ES-I3 (cell line): ENCODE measurements around the gene USP17L5.
A peak's percentile ranks its signal among the peaks of the same experiment; 100 is the strongest.
"Not testable (repeated sequence)": the region's sequence is repeated elsewhere in the genome, so short reads cannot be mapped to it uniquely, and the experiment has no call there.

ENCODE experiments used
- H3K36me3 ChIP-seq: 2 replicates; pipeline ENCODE4 v1.6.1; 2013; ENCODE audit warnings: mild to moderate bottlenecking, low read length, control low read depth, moderate library complexity; ENCODE audit not compliant: insufficient read depth
- H3K4me1 ChIP-seq: 2 replicates; pipeline ENCODE4 v1.6.1; 2013; ENCODE audit warnings: mild to moderate bottlenecking, control low read depth, low read length; ENCODE audit not compliant: insufficient read depth
- H3K9ac ChIP-seq: 2 replicates; pipeline ENCODE4 v1.6.1; 2013; ENCODE audit warnings: low read depth, mild to moderate bottlenecking, low read length, moderate library complexity
- H3K9me3 ChIP-seq: 2 replicates; pipeline ENCODE4 v1.6.1; 2013; ENCODE audit warnings: mild to moderate bottlenecking, low read length, moderate library complexity; ENCODE audit not compliant: control insufficient read depth, insufficient read depth

Gene USP17L5, protein sequence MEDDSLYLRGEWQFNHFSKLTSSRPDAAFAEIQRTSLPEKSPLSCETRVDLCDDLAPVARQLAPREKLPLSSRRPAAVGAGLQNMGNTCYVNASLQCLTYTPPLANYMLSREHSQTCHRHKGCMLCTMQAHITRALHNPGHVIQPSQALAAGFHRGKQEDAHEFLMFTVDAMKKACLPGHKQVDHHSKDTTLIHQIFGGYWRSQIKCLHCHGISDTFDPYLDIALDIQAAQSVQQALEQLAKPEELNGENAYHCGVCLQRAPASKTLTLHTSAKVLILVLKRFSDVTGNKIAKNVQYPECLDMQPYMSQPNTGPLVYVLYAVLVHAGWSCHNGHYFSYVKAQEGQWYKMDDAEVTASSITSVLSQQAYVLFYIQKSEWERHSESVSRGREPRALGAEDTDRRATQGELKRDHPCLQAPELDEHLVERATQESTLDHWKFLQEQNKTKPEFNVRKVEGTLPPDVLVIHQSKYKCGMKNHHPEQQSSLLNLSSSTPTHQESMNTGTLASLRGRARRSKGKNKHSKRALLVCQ

DNA sequence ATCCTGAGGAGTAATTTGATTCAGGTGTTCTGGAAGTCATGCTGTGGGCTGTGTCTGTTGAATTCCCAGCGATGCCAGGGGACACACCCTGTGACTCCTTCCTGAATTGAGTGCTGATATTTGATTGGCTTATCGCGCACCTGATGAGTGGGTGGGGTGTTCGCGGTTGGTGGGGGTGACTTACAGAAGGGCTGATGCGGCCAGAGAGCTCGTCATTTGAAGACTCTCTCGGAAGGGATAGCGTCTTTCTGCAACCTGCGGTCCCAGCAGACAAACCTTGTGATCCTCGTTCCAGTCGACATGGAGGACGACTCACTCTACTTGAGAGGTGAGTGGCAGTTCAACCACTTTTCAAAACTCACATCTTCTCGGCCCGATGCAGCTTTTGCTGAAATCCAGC is at the start of gene USP17L5:
USP17L5 (plus strand) TSS at position 301 of the 400 bp plus-strand sequence; CDS start at position 301, 0 bp downstream.
- not testable (repeated sequence) for H3K36me3 ChIP-seq

DNA sequence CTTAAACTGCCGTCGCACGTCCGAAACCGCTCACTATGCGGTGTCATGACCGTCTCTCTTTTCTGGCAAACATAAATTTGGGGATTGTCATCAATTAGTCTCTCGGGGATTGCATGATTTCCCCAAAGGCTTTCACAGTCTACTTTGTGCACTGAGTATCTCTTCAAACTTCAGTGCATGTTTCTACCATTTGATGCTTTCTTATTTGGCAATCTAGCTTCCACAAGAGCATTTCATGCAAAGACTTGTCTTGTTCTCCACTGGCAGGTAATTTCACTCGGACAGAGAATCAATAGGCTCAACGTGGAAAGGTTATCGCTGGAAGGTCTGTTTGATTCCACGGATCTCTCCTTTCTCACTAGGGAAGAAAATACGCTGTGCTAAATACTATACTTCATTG is 15.0 kb upstream of the USP17L5 start:
- not testable (repeated sequence) for H3K9me3 ChIP-seq, H3K36me3 ChIP-seq, H3K4me1 ChIP-seq, H3K9ac ChIP-seq

More for the DNA sequence above, at the start of gene USP17L5:
- H3K9me3 ChIP-seq, H3K9ac ChIP-seq, H3K4me1 ChIP-seq: not testable (repeated sequence)

DNA sequence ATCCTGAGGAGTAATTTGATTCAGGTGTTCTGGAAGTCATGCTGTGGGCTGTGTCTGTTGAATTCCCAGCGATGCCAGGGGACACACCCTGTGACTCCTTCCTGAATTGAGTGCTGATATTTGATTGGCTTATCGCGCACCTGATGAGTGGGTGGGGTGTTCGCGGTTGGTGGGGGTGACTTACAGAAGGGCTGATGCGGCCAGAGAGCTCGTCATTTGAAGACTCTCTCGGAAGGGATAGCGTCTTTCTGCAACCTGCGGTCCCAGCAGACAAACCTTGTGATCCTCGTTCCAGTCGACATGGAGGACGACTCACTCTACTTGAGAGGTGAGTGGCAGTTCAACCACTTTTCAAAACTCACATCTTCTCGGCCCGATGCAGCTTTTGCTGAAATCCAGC is 14.3 kb upstream of the USP17L5 start, which contains the start of gene USP17L24:
USP17L24 (plus strand) TSS at position 301 of the 400 bp plus-strand sequence; CDS start at position 301, 0 bp downstream.
- H3K9me3 ChIP-seq, H3K9ac ChIP-seq, H3K4me1 ChIP-seq, H3K36me3 ChIP-seq: not testable (repeated sequence)

DNA sequence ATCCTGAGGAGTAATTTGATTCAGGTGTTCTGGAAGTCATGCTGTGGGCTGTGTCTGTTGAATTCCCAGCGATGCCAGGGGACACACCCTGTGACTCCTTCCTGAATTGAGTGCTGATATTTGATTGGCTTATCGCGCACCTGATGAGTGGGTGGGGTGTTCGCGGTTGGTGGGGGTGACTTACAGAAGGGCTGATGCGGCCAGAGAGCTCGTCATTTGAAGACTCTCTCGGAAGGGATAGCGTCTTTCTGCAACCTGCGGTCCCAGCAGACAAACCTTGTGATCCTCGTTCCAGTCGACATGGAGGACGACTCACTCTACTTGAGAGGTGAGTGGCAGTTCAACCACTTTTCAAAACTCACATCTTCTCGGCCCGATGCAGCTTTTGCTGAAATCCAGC is 9.6 kb upstream of the USP17L5 start, which contains the start of gene USP17L25:
USP17L25 (plus strand) TSS at position 301 of the 400 bp plus-strand sequence; CDS start at position 301, 0 bp downstream.
- H3K4me1 ChIP-seq, H3K9me3 ChIP-seq, H3K9ac ChIP-seq, H3K36me3 ChIP-seq: not testable (repeated sequence)

DNA sequence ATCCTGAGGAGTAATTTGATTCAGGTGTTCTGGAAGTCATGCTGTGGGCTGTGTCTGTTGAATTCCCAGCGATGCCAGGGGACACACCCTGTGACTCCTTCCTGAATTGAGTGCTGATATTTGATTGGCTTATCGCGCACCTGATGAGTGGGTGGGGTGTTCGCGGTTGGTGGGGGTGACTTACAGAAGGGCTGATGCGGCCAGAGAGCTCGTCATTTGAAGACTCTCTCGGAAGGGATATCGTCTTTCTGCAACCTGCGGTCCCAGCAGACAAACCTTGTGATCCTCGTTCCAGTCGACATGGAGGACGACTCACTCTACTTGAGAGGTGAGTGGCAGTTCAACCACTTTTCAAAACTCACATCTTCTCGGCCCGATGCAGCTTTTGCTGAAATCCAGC is 4.8 kb upstream of the USP17L5 start, which contains the start of gene USP17L26:
USP17L26 (plus strand) TSS at position 301 of the 400 bp plus-strand sequence; CDS start at position 301, 0 bp downstream.
- not testable (repeated sequence) for H3K9ac ChIP-seq, H3K4me1 ChIP-seq, H3K36me3 ChIP-seq, H3K9me3 ChIP-seq

DNA sequence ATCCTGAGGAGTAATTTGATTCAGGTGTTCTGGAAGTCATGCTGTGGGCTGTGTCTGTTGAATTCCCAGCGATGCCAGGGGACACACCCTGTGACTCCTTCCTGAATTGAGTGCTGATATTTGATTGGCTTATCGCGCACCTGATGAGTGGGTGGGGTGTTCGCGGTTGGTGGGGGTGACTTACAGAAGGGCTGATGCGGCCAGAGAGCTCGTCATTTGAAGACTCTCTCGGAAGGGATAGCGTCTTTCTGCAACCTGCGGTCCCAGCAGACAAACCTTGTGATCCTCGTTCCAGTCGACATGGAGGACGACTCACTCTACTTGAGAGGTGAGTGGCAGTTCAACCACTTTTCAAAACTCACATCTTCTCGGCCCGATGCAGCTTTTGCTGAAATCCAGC is 4.6 kb downstream of the USP17L5 start, which contains the start of gene USP17L27:
USP17L27 (plus strand) TSS at position 301 of the 400 bp plus-strand sequence; CDS start at position 301, 0 bp downstream.
- not testable (repeated sequence) for H3K4me1 ChIP-seq, H3K9me3 ChIP-seq, H3K9ac ChIP-seq, H3K36me3 ChIP-seq

DNA sequence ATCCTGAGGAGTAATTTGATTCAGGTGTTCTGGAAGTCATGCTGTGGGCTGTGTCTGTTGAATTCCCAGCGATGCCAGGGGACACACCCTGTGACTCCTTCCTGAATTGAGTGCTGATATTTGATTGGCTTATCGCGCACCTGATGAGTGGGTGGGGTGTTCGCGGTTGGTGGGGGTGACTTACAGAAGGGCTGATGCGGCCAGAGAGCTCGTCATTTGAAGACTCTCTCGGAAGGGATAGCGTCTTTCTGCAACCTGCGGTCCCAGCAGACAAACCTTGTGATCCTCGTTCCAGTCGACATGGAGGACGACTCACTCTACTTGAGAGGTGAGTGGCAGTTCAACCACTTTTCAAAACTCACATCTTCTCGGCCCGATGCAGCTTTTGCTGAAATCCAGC is 9.4 kb downstream of the USP17L5 start, which contains the start of gene USP17L28:
USP17L28 (plus strand) TSS at position 301 of the 400 bp plus-strand sequence; CDS start at position 301, 0 bp downstream.
- not testable (repeated sequence) for H3K4me1 ChIP-seq, H3K9me3 ChIP-seq, H3K36me3 ChIP-seq

DNA sequence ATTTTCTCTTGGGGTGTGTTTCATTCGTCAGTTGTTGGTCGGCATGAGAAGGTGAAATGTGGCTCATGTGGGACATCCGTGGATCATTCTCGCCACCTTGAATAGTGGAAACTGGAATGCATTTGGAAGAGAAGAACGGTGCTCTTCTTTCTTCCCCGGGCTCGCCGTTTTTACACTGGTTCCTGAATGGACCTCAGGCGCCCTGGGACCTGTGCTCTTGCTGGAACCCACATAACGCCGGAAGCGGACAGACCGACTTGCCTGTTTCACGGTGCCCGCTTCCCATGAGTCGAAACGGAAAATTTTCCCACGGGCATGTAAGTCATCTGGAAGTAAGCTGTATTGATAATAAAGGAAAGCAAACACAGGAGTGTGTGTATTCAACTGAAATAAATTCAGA is 11.7 kb downstream of the USP17L5 start:
- H3K36me3 ChIP-seq, H3K9me3 ChIP-seq, H3K9ac ChIP-seq, H3K4me1 ChIP-seq: not testable (repeated sequence)

More for the DNA sequence above, 9.4 kb downstream of the USP17L5 start, which contains the start of gene USP17L28:
- H3K9ac ChIP-seq, result not testable (repeated sequence)

DNA sequence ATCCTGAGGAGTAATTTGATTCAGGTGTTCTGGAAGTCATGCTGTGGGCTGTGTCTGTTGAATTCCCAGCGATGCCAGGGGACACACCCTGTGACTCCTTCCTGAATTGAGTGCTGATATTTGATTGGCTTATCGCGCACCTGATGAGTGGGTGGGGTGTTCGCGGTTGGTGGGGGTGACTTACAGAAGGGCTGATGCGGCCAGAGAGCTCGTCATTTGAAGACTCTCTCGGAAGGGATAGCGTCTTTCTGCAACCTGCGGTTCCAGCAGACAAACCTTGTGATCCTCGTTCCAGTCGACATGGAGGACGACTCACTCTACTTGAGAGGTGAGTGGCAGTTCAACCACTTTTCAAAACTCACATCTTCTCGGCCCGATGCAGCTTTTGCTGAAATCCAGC is 14.1 kb downstream of the USP17L5 start, which contains the start of gene USP17L29:
USP17L29 (plus strand) TSS at position 301 of the 400 bp plus-strand sequence; CDS start at position 301, 0 bp downstream.
- H3K9ac ChIP-seq, H3K36me3 ChIP-seq, H3K4me1 ChIP-seq, H3K9me3 ChIP-seq: not testable (repeated sequence)

DNA sequence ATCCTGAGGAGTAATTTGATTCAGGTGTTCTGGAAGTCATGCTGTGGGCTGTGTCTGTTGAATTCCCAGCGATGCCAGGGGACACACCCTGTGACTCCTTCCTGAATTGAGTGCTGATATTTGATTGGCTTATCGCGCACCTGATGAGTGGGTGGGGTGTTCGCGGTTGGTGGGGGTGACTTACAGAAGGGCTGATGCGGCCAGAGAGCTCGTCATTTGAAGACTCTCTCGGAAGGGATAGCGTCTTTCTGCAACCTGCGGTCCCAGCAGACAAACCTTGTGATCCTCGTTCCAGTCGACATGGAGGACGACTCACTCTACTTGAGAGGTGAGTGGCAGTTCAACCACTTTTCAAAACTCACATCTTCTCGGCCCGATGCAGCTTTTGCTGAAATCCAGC is 23.6 kb downstream of the USP17L5 start, which contains the start of gene USP17L30:
USP17L30 (plus strand) TSS at position 301 of the 400 bp plus-strand sequence; CDS start at position 301, 0 bp downstream.
- not testable (repeated sequence) for H3K9me3 ChIP-seq, H3K4me1 ChIP-seq, H3K9ac ChIP-seq, H3K36me3 ChIP-seq

DNA sequence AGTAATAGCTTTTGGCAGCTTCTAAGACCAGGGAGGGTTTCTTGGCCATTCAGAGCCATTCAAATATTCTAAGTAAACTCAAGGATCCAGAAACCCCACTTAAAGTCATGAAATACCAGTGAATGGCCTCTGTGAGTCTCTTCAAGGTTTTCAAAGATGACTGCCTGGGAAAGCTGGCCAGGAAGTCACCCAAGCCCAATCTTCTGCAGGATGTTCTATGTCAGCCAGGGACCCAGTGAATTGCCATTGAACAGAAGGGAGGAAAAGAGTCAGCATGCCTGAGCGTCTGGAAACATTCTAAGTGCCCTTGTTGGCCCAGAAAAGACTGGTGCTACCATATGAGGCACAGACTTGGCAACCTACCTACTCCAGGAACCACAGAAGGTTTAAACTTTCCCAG is 40.7 kb downstream of the USP17L5 start:
- not testable (repeated sequence) for H3K4me1 ChIP-seq, H3K9me3 ChIP-seq, H3K36me3 ChIP-seq, H3K9ac ChIP-seq

DNA sequence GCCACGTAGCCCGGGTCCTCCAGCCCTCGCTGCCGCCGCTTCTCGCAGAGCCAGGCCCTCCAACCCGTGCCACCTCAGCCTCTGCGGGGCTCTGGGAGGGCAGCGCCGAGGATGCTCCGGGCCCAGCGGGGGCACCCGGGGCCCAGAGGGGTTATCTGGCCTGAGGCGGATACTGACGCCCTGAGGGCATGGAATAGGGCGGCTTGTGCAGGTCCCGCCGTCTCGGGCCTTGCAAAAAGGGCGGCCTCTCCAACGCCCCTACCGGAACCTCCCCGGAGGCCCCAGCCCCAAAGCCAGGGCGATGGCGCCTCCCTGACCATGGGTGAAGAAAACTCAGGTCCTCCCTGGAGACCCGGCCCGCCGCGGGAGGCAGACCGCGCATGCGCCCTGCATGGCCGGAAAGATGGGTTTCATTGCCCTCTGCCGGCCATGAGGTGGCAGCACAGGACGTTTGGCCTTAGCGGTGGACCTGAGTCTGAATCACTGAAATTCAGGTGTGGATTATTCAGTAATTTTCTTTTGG is 41.9 kb downstream of the USP17L5 start:
- peak overlapping the region; percentile 72; the same call in 1 of the 2 replicates for H3K9ac ChIP-seq
- H3K4me1 ChIP-seq, H3K9me3 ChIP-seq, H3K36me3 ChIP-seq: not testable (repeated sequence)

DNA sequence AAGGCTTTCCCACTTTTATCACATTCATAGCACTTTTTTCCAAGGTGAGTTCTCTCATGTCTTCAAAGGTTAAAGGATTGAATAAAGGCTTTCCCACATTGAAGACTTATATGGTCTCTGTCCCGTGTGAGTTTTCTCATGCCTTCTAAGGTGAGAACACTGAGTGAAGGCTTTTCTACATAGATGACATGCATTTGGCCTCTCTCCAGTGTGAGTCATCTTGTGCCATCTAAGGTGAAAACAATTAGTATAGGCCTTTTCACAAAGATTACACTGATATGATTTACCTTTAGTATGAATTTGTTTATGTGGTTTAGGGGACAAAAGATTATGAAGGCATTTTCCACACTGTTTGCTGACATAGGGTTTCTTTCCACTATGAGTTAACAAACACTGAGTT is 44.9 kb downstream of the USP17L5 start:
- Histone ChIP-seq H3K9ac (no peak overlapping the region), H3K36me3 (no peaks in the 10 kb centered on the region), H3K9me3 (no peaks in the 10 kb centered on the region), H3K4me1 (no peaks in the 10 kb centered on the region)

DNA sequence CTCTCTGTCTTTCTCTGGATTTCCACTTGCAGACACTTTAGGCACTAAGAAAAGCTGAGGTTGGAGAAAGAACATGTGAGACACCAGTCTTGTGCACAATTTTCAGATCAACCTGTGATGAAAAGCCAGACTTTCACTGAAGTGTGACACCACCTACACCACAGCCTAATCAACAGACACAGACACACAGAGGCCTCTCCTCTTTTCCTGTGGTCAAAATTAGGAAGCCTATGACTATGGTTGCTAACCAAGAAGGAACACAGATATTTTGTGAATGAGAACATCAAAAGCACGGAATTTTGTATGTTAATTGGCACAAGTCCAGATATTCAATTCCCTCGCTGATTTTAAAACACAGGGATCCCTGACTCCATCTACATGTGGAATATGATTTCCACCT is 49.8 kb downstream of the USP17L5 start:
- H3K9me3 ChIP-seq, H3K36me3 ChIP-seq, H3K4me1 ChIP-seq, H3K9ac ChIP-seq: not testable (repeated sequence)
